ENCODE data around the gene PRTN3. TPM values are rescaled to one million over a fixed set of nuclear protein-coding genes. Genes with fewer than 3 reads are reported as not detected.
"Not testable (repeated sequence)": the region's sequence is repeated elsewhere in the genome, so short reads cannot be mapped to it uniquely, and the experiment has no call there.

The PRTN3 gene
- total and polyA plus RNA-seq, 4 donors: not detected

DNA sequence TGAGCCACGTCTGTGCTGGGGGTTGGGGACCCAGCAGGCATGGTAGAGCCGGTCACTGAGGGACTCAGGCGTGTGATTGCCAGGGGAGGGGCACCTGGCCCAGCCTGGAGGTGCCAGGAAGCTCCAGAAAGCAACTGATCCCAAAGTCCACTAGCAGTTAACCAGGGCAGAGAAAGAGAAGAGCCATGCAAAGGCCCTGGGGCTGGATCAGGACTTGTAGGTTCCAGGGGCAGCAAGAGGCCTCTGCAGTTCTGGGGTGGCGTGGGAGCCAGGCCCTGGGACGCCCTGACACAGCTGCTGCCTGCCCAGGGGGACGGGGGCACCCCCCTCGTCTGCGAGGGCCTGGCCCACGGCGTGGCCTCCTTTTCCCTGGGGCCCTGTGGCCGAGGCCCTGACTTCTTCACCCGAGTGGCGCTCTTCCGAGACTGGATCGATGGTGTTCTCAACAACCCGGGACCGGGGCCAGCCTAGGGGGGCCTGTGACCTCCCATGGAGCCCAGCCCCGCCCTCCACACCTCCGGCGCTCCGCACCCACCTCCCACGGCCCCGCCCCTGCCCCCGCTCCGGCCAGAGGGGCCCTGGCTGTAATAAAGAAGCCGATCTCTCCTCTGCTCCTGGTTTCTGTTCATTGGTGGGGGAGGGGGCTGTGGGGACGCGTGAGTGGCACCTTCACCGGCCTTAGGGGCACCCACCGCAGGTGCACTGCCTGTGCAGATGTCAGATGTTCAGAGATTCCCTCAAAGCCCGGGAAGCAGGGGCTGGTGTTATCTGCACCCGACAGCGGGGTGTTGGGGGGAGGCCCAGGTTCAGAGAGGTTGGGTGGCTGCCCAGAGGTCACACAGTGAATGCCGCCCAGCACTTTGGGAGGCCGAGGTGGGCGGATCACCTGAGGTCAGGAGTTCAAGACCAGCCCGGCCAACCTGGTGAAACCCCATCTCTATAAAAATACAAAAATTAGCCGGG is 9.1 kb upstream of the PRTN3 start:
- no peaks in the 10 kb centered on the region for H3K4me1 ChIP-seq (ENCODE audit: control insufficient read depth in 1 of 2, insufficient read depth in 2 of 2, low read length in 2 of 2)
- ATAC-seq (ENCODE audit: low FRiP score) (no peak), DNase-seq (no peak)
- H3K4me3 ChIP-seq (ENCODE audit: low read length in 2 of 2): no peak overlapping the region
- peaks cover 2% of the 10 kb centered on the region for H3K9me3 ChIP-seq (ENCODE audit: control insufficient read depth, low read length)
- WGBS, 2 donors: 59 to 60% methylated on average over 37 to 38 of the region's 38 CpGs
- H3K27ac ChIP-seq (ENCODE audit: low read depth in 1 of 2, low read length in 2 of 2): no peak overlapping the region
- H3K36me3 ChIP-seq (ENCODE audit: control insufficient read depth in 1 of 2, insufficient read depth in 2 of 2, low read length in 1 of 2): no peaks in the 10 kb centered on the region
- H3K27me3 ChIP-seq (ENCODE audit: control insufficient read depth in 1 of 2, insufficient read depth in 2 of 2, low read length in 1 of 2): no peaks in the 10 kb centered on the region
- intact Hi-C loops (cut with DNase I): no loop called here

DNA sequence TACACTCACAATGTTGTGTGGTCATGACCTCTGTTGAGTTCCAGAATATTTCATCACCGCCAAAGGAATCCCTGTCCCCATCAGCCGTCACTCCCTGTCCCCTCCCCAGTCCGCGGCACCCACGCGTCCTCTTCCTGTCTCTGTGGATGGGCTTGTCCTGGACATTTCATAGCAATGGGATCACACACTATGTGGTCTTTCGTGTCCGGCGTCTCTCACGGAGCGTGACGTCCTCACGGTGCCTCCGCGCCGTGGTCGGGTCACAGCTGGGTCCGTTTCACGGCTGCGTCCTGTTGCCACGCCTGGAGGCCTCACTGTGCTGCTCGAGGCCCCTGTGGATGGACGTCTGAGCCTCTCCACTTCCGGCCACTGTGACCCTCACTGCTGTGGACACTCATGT is 6.6 kb upstream of the PRTN3 start:
- no peak for ATAC-seq (ENCODE audit: low FRiP score)
- intact Hi-C loops (cut with DNase I): no loop called here
- Histone ChIP-seq H3K27me3 (ENCODE audit: control insufficient read depth in 1 of 2, insufficient read depth in 2 of 2, low read length in 1 of 2) (no peaks in the 10 kb centered on the region), H3K36me3 (ENCODE audit: control insufficient read depth in 1 of 2, insufficient read depth in 2 of 2, low read length in 1 of 2) (no peaks in the 10 kb centered on the region), H3K4me1 (ENCODE audit: control insufficient read depth in 1 of 2, insufficient read depth in 2 of 2, low read length in 2 of 2) (no peaks in the 10 kb centered on the region), H3K4me3 (ENCODE audit: low read length in 2 of 2) (no peak overlapping the region), H3K27ac (ENCODE audit: low read depth in 1 of 2, low read length in 2 of 2) (no peak overlapping the region), H3K9me3 (ENCODE audit: control insufficient read depth, low read length) (peaks cover 2% of the 10 kb centered on the region)
- WGBS, 2 donors: 71 to 78% methylated on average over 24 of the region's 24 CpGs
- no peak for DNase-seq

DNA sequence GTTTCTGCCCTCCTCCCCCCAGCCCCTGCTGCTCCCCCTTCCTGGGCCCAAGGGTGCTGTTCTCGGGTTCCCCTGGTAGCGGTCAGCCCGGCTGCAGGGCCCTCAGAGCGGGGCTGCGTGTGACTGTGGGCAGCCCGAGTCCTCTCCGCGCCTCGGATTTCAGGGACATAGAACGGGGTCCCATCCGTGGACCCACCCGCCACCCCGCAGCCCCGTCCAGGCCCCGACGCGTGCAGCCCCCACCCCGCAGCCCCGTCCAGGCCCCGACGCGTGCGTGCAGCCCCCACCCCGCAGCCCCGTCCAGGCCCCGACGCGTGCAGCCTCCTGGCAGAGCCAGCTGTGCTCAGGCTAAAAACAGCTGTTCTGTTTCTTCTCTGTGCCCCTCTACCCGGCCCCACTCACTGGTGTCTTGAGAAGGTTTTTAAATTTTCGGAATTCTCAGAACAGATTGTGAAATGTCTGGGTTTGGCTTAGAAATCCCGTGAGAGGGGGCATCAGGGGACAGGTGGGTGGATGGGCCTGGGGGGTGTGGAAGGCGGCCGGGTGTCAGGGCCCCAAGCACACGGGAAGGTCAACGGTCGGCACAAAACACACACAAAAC is 5.5 kb upstream of the PRTN3 start:
- WGBS, 2 donors: 61 to 63% methylated on average over 32 to 36 of the region's 36 CpGs
- H3K9me3 ChIP-seq (ENCODE audit: control insufficient read depth, low read length): peaks cover 2% of the 10 kb centered on the region
- no peaks in the 10 kb centered on the region for H3K4me1 ChIP-seq (ENCODE audit: control insufficient read depth in 1 of 2, insufficient read depth in 2 of 2, low read length in 2 of 2)
- no peak overlapping the region for H3K27ac ChIP-seq (ENCODE audit: low read depth in 1 of 2, low read length in 2 of 2)
- intact Hi-C loops (cut with DNase I): no loop called here
- peak; percentile 84 for ATAC-seq (ENCODE audit: low FRiP score)
- no peak overlapping the region for H3K4me3 ChIP-seq (ENCODE audit: low read length in 2 of 2)
- H3K36me3 ChIP-seq (ENCODE audit: control insufficient read depth in 1 of 2, insufficient read depth in 2 of 2, low read length in 1 of 2): no peaks in the 10 kb centered on the region
- H3K27me3 ChIP-seq (ENCODE audit: control insufficient read depth in 1 of 2, insufficient read depth in 2 of 2, low read length in 1 of 2): no peaks in the 10 kb centered on the region
- peak in 1 of 2 donors; percentile 81 for DNase-seq

DNA sequence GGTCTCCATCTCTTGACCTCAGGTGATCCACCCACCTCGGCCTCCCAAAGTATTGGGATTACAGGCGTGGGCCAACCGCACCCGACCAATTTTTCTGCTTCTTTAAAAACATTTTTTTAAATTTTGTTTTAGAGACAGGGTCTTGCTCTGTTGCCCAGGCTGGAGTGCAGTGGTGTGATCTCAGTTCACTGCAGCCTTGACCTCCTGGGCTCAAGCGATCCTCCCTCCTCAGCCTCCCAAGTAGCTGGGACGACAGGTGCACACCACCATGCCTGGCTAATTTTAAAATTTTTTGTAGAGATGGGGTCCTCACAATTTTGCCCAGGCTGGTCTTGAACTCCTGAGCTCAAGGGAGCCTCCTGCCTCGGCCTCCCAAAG is 2.0 kb downstream of the PRTN3 start:
- H3K4me3 ChIP-seq (ENCODE audit: low read length in 2 of 2); H3K27me3 ChIP-seq (ENCODE audit: control insufficient read depth in 1 of 2, insufficient read depth in 2 of 2, low read length in 1 of 2); H3K36me3 ChIP-seq (ENCODE audit: control insufficient read depth in 1 of 2, insufficient read depth in 2 of 2, low read length in 1 of 2); H3K9me3 ChIP-seq (ENCODE audit: control insufficient read depth, low read length); H3K27ac ChIP-seq (ENCODE audit: low read depth in 1 of 2, low read length in 2 of 2); ATAC-seq (ENCODE audit: low FRiP score); DNase-seq; H3K4me1 ChIP-seq (ENCODE audit: control insufficient read depth in 1 of 2, insufficient read depth in 2 of 2, low read length in 2 of 2); intact Hi-C loops (cut with DNase I): not testable (repeated sequence)
- WGBS, 2 donors: 80% methylated on average over 7 of the region's 7 CpGs

DNA sequence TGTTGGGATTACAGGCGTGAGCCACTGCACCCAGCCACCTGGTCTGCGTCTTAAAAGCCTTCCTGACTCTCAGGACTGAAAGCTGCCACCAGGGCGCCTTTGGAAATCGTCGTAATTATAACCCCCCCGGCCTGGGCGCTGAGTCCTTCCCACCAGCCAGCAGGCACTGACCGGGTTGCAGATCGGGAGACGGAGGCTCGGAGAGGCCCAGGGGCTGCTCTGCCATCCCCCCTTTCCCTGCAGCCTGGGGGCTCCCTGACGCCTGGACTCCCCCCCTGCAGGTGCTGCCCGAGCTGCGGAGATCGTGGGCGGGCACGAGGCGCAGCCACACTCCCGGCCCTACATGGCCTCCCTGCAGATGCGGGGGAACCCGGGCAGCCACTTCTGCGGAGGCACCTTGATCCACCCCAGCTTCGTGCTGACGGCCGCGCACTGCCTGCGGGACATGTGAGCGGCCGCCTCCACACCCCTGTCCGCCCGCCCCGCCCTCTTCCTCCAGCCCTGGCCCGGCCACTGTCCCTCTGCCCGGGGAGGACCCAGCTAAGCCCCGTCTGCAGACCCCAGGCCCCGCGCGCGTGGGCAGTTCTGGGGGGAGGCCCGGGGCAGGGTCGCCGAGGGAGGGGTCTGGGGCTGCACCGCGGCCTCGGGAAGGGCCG is 2.5 kb downstream of the PRTN3 start:
- Histone ChIP-seq H3K4me3 (ENCODE audit: low read length in 2 of 2) (no peak overlapping the region), H3K27ac (ENCODE audit: low read depth in 1 of 2, low read length in 2 of 2) (no peak overlapping the region), H3K36me3 (ENCODE audit: control insufficient read depth in 1 of 2, insufficient read depth in 2 of 2, low read length in 1 of 2) (no peaks in the 10 kb centered on the region), H3K4me1 (ENCODE audit: control insufficient read depth in 1 of 2, insufficient read depth in 2 of 2, low read length in 2 of 2) (no peaks in the 10 kb centered on the region), H3K27me3 (ENCODE audit: control insufficient read depth in 1 of 2, insufficient read depth in 2 of 2, low read length in 1 of 2) (no peaks in the 10 kb centered on the region), H3K9me3 (ENCODE audit: control insufficient read depth, low read length) (no peaks in the 10 kb centered on the region)
- ATAC-seq (ENCODE audit: low FRiP score): peak; percentile 37
- WGBS, 2 donors: 2 to 4% methylated on average over 45 to 46 of the region's 46 CpGs
- intact Hi-C loops (cut with DNase I): no loop called here
- DNase-seq: no peak

DNA sequence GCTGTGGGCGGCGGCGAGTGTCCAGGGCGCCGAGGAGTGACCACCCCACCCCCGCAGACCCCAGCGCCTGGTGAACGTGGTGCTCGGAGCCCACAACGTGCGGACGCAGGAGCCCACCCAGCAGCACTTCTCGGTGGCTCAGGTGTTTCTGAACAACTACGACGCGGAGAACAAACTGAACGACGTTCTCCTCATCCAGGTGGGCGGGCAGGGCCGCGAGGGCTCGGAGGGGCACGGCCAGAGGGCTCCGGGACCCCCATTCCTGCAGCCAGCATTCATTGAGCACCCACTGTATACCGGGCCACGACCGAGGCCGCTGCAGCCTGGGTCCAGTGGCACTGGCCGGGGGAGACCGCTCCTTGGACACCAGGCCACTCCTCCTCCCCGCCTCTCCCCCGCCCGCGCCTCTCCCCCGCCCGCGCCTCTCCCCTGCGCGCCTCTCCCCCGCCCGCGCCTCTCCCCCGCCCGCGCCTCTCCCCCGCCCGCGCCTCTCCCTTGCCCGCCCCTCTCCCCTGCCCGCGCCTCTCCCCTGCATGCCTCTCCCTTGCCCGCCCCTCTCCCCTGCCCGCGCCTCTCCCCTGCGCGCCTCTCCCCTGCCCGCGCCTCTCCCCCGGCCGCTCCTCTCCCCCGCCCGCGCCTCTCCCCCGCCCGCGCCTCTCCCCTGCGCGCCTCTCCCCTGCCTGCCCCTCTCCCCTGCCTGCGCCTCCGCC is 3.2 kb downstream of the PRTN3 start:
- Histone ChIP-seq H3K27ac (ENCODE audit: low read depth in 1 of 2, low read length in 2 of 2) (no peak overlapping the region), H3K27me3 (ENCODE audit: control insufficient read depth in 1 of 2, insufficient read depth in 2 of 2, low read length in 1 of 2) (no peaks in the 10 kb centered on the region), H3K9me3 (ENCODE audit: control insufficient read depth, low read length) (no peaks in the 10 kb centered on the region), H3K4me1 (ENCODE audit: control insufficient read depth in 1 of 2, insufficient read depth in 2 of 2, low read length in 2 of 2) (no peaks in the 10 kb centered on the region), H3K4me3 (ENCODE audit: low read length in 2 of 2) (no peak overlapping the region), H3K36me3 (ENCODE audit: control insufficient read depth in 1 of 2, insufficient read depth in 2 of 2, low read length in 1 of 2) (no peaks in the 10 kb centered on the region)
- WGBS, 2 donors: 4 to 38% methylated on average over 18 to 69 of the region's 70 CpGs
- no peak for ATAC-seq (ENCODE audit: low FRiP score)
- DNase-seq: no peak
- intact Hi-C loops (cut with DNase I): no loop called here

DNA sequence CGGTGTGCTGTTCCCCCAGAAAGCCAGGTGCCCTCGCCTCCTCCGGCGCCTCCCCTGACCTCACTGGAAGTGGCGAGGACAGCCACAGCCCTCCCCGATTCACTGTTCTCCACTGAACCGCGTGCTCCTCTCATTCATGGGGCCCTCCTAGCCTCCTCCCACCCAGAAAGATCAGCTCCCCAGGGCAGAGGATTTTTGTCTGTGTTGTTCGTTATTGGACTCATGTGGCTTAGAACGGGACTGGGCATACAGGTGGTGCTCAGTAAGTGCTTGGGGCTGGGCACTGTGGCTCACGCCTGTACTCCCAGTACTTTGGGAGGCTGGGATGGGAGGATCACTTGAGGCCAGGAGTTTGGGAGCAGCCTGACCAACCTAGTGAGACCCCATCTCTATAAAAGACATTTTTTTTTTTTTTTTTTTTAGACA is 3.8 kb downstream of the PRTN3 start:
- intact Hi-C loops (cut with DNase I): no loop called here
- Histone ChIP-seq H3K27ac (ENCODE audit: low read depth in 1 of 2, low read length in 2 of 2) (no peak overlapping the region), H3K4me1 (ENCODE audit: control insufficient read depth in 1 of 2, insufficient read depth in 2 of 2, low read length in 2 of 2) (no peaks in the 10 kb centered on the region), H3K36me3 (ENCODE audit: control insufficient read depth in 1 of 2, insufficient read depth in 2 of 2, low read length in 1 of 2) (no peaks in the 10 kb centered on the region), H3K9me3 (ENCODE audit: control insufficient read depth, low read length) (no peaks in the 10 kb centered on the region), H3K27me3 (ENCODE audit: control insufficient read depth in 1 of 2, insufficient read depth in 2 of 2, low read length in 1 of 2) (no peaks in the 10 kb centered on the region), H3K4me3 (ENCODE audit: low read length in 2 of 2) (no peak overlapping the region)
- ATAC-seq (ENCODE audit: low FRiP score) (no peak), DNase-seq (no peak)
- 32 to 53% methylated on average over 11 of the region's 11 CpGs for WGBS, 2 donors

DNA sequence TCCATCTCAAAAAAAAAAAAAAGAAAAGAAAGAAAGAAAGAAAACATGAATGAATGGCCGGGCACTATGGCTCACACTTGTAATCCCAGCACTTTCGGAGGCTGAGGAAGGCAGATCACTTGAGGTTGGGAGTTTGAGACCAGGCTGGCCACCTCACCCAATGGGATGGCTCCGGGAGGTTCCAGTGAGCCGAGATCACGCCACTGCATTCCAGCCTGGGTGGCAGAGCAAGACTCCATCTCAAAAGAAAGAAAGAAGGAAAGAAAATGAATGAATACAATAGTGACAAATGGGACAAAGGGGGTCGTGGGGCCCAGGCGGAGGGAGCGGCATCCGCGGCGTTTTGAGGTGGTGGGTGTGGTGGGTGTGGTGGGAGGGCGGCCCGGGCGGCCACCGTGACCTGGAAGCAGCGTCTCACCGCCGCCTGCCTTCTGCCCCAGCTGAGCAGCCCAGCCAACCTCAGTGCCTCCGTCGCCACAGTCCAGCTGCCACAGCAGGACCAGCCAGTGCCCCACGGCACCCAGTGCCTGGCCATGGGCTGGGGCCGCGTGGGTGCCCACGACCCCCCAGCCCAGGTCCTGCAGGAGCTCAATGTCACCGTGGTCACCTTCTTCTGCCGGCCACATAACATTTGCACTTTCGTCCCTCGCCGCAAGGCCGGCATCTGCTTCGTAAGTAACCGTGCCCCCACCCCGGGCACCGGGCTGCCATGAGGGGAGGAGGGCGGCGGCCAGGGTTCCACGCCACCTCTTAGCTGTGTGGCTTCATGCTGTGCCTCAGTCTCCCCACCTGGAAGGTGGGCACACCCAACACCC is 5.1 kb downstream of the PRTN3 start:
- H3K27me3 ChIP-seq (ENCODE audit: control insufficient read depth in 1 of 2, insufficient read depth in 2 of 2, low read length in 1 of 2): no peaks in the 10 kb centered on the region
- no peak for ATAC-seq (ENCODE audit: low FRiP score)
- no peak for DNase-seq
- H3K9me3 ChIP-seq (ENCODE audit: control insufficient read depth, low read length): no peaks in the 10 kb centered on the region
- no peak overlapping the region for H3K27ac ChIP-seq (ENCODE audit: low read depth in 1 of 2, low read length in 2 of 2)
- intact Hi-C loops (cut with DNase I): no loop called here
- WGBS, 2 donors: 64 to 70% methylated on average over 36 to 37 of the region's 37 CpGs
- no peaks in the 10 kb centered on the region for H3K4me1 ChIP-seq (ENCODE audit: control insufficient read depth in 1 of 2, insufficient read depth in 2 of 2, low read length in 2 of 2)
- no peak overlapping the region for H3K4me3 ChIP-seq (ENCODE audit: low read length in 2 of 2)
- H3K36me3 ChIP-seq (ENCODE audit: control insufficient read depth in 1 of 2, insufficient read depth in 2 of 2, low read length in 1 of 2): no peaks in the 10 kb centered on the region
